Measurements from ENCODE around the gene CNTNAP2. TPM values are rescaled to one million over a fixed set of nuclear protein-coding genes. Genes with fewer than 3 reads are reported as not detected.

Gene CNTNAP2
- total and polyA plus RNA-seq, 9 of the 15 experiments (the other 6 are each of a cell fraction or from before 2014, with no cell fraction given) = 0.04 to 0.62 (median 0.09) TPM; not detected in 4

GRCh38 chr7:147498081-147498480 lies 1381.5 kb downstream of the CNTNAP2 start:
- H3K4me3 ChIP-seq = no peak overlapping the region
- FAIRE-seq (no peak), DNase-seq (ENCODE audit: extremely low read depth in 1 of 4, low spot score in 3 of 4) (no peak), ATAC-seq (no peak)
- ChIA-PET POLR2A (interaction anchor here (0.9 kb wide), 1 partner anchor 12 kb away, joined by 3 read pairs; no protein-coding TSS in a partner anchor), CTCF (ENCODE audit: low intra/inter-chr PET ratio) (no interaction called here)
- no peak overlapping the region for H2AFZ ChIP-seq (ENCODE audit: low read depth, low read length)
- H3K9me1 ChIP-seq (ENCODE audit: control insufficient read depth, insufficient read depth, low read length) = no peaks in the 10 kb centered on the region
- no peaks in the 10 kb centered on the region for H3K4me1 ChIP-seq (replicated peaks in 1 of 2; ENCODE audit: control insufficient read depth in 2 of 2, insufficient read depth in 2 of 2, low read length in 2 of 2)
- no peak overlapping the region for H3K9ac ChIP-seq (ENCODE audit: insufficient read depth in 1 of 2, low read depth in 2 of 2, low read length in 2 of 2)
- H3K79me2 ChIP-seq (ENCODE audit: control insufficient read depth, insufficient read depth, low read length) = no peaks in the 10 kb centered on the region
- no TSS peak for BruUV-seq (replicated peaks)
- H3K4me2 ChIP-seq (ENCODE audit: insufficient read depth, low read length) = no peak overlapping the region
- peaks cover 5% of the 10 kb centered on the region; the same call in 1 of the 2 replicates for H3K9me3 ChIP-seq (replicated peaks; ENCODE audit: control insufficient read depth, insufficient read depth, low read depth, low read length)
- no peaks in the 10 kb centered on the region for H3K27me3 ChIP-seq (ENCODE audit: control insufficient read depth in 2 of 2, insufficient read depth in 2 of 2, low read length in 2 of 2)
- H4K20me1 ChIP-seq (replicated peaks; ENCODE audit: control insufficient read depth, insufficient read depth, low read length) = no peaks in the 10 kb centered on the region
- in situ Hi-C loops (cut with MboI) (no loop called here), intact Hi-C loops (cut with micrococcal nuclease) (no loop called here)
- no peaks in the 10 kb centered on the region for H3K36me3 ChIP-seq (ENCODE audit: control insufficient read depth, insufficient read depth, low read length)
- H3K27ac ChIP-seq (ENCODE audit: extremely low read depth, low read depth, low read length) = no peak overlapping the region
- 0% methylated on average over 2 of the region's 2 CpGs for WGBS (ENCODE audit: insufficient coverage, low coverage, missing lambda C conversion rate)
- TF ChIP-seq ZNF407 (IDR thresholded peaks at IDR 0.05; ENCODE audit: low read depth) (no peak), NR2F6 (CRISPR knock-in tag; IDR thresholded peaks at IDR 0.05) (no peak), TFAP4 (CRISPR knock-in tag; IDR thresholded peaks at IDR 0.05; ENCODE audit: borderline replicate concordance) (no peak), KDM1A (IDR thresholded peaks at IDR 0.05) (no peak), TBL1XR1 (IDR thresholded peaks at IDR 0.05; ENCODE audit: low read length in 2 of 2) (no peak), ARID3B (CRISPR knock-in tag; IDR thresholded peaks at IDR 0.05; ENCODE audit: borderline replicate concordance) (no peak)
